Ovary (tissue), 9 donors: ENCODE data around the gene INSIG2. TPM values are rescaled to one million over a fixed set of nuclear protein-coding genes. Genes with fewer than 3 reads are reported as not detected.

ENCODE experiments used
- DNase-seq, 5 donors: peaks; one replicate each; pipeline ENCODE4 v3.0.0-alpha.2; 2019 to 2020
- H3K27ac ChIP-seq, 2 donors: fragments of 200-600 bp; one replicate each; pipeline versions ENCODE4 v1.5.1 to v1.8.0; 2019 to 2022
- H3K27me3 ChIP-seq: fragments of 200-600 bp; one replicate; pipeline ENCODE4 v1.8.0; 2022
- H3K36me3 ChIP-seq: fragments of 200-600 bp; sonication (generic); one replicate; pipeline ENCODE4 v1.5.1; 2019
- H3K4me1 ChIP-seq: one replicate; pipeline ENCODE4 v1.8.1; 2013; ENCODE audit warnings: mild to moderate bottlenecking, moderate library complexity; ENCODE audit not compliant: insufficient read depth
- H3K4me3 ChIP-seq: fragments of 200-600 bp; sonication (generic); one replicate; pipeline ENCODE4 v1.5.1; 2017
- H3K9me3 ChIP-seq, 2 donors: fragments of 200-600 bp in 1 of 2; sonication (generic) in 1 of 2; one replicate each; pipeline versions ENCODE4 v1.5.1 to v1.8.1; 2013 to 2019; ENCODE audit warnings: mild to moderate bottlenecking in 1 of 2, moderate library complexity in 1 of 2
- EP300 ChIP-seq: sonication (generic); formaldehyde crosslinking; IDR thresholded peaks from one replicate; pipeline ENCODE4 v1.6.1; 2017; ENCODE audit warnings: antibody characterized with exemption
- POLR2A ChIP-seq: fragments of 450-650 bp; IDR thresholded peaks from one replicate; pipeline ENCODE4 v1.6.1; 2017; ENCODE audit warnings: antibody characterized with exemption, mild to moderate bottlenecking, moderate library complexity
- WGBS, 3 donors: extraction: QIAGEN DNeasy Blood & Tissue Kit in 1 of 3; methylation state at CpG; one replicate each; pipeline versions ENCODE4 v1.1.5 to v1.1.7; 2013 to 2017; 5-methylcytosine and 5-hydroxymethylcytosine counted together
- intact Hi-C, 4 donors: fragments of 100-400 bp; cut with DNase I; formaldehyde crosslinking; loops; one replicate each; pipeline versions ENCODE4 v1.11.0 to v1.15.1; 2022 to 2023
- polyA plus RNA-seq, 2 donors: library from polyadenylated mRNA; stranded (reverse); fragments of 200-250 nt in 1 of 2; fragments of 350-450 nt in 1 of 2; fragmentation: Illumina TruSeq in 1 of 2; extraction: RNeasy Lipid Tissue Mini Kit (QIAGEN cat#74804) in 1 of 2; gene quantifications; one replicate each; pipeline ENCODE4 v1.2.3, GENCODE V29; 2013 to 2014
- total RNA-seq, 7 donors: library from RNA; depleted of rRNA in 2 of 7; stranded (reverse); fragments of >200 nt in 2 of 7; fragmentation: NEBNext Ultra II Directional in 3 of 7; extraction: Animal tissue kit (Norgen Biotek cat#: 25700) in 3 of 7; gene quantifications; one replicate each; pipeline versions ENCODE4 v1.1.0 to v1.2.4, GENCODE V29; 2016 to 2023
- TF ChIP-seq, protein P1 (sequence below), 3 donors: fragments of 450-650 bp in 2 of 3; fragments of 200-600 bp in 1 of 3; IDR thresholded peaks; one replicate each; pipeline versions ENCODE4 v1.5.1 to v1.8.0; 2016 to 2022; ENCODE audit warnings: antibody characterized with exemption in 3 of 3, mild to moderate bottlenecking in 1 of 3
- donor health status: DM: no; HTN: no; CAD: no; lungs with moderate emphysema.
- donor health status: DM: no; HTN: no; CAD: no.
- donor health status: Bipolar disorder and iron deficiency.
- donor health status: DM: yes; HTN: yes; CAD: no.
- donor health status: DM: no; HTN: no; CAD: no.
- donor health status: DM: yes; HTN: yes; CAD: no.

The INSIG2 gene
- total and polyA plus RNA-seq, 9 donors: 10.9 to 20.3 (median 16.6) TPM

- H3K27ac ChIP-seq: no peak overlapping the region
- 69 to 76% (median 73%) methylated on average over 4 of the region's 4 CpGs for WGBS, 3 donors
- H3K9me3 ChIP-seq: no peaks in the 10 kb centered on the region
- TF ChIP-seq, protein P1, sequence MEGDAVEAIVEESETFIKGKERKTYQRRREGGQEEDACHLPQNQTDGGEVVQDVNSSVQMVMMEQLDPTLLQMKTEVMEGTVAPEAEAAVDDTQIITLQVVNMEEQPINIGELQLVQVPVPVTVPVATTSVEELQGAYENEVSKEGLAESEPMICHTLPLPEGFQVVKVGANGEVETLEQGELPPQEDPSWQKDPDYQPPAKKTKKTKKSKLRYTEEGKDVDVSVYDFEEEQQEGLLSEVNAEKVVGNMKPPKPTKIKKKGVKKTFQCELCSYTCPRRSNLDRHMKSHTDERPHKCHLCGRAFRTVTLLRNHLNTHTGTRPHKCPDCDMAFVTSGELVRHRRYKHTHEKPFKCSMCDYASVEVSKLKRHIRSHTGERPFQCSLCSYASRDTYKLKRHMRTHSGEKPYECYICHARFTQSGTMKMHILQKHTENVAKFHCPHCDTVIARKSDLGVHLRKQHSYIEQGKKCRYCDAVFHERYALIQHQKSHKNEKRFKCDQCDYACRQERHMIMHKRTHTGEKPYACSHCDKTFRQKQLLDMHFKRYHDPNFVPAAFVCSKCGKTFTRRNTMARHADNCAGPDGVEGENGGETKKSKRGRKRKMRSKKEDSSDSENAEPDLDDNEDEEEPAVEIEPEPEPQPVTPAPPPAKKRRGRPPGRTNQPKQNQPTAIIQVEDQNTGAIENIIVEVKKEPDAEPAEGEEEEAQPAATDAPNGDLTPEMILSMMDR (IDR thresholded peaks at IDR 0.05): no peak
- TF ChIP-seq POLR2A (no peak), EP300 (no peak)
- DNase-seq: no peak
- intact Hi-C loops: no loop called here
- no peaks in the 10 kb centered on the region for H3K27me3 ChIP-seq
- H3K4me1 ChIP-seq: no peaks in the 10 kb centered on the region
- no peaks in the 10 kb centered on the region for H3K36me3 ChIP-seq
- no peak overlapping the region for H3K4me3 ChIP-seq
These were observed 24.6 kb downstream of the INSIG2 start for GRCh38 chr2:118112771-118113334.

DNA sequence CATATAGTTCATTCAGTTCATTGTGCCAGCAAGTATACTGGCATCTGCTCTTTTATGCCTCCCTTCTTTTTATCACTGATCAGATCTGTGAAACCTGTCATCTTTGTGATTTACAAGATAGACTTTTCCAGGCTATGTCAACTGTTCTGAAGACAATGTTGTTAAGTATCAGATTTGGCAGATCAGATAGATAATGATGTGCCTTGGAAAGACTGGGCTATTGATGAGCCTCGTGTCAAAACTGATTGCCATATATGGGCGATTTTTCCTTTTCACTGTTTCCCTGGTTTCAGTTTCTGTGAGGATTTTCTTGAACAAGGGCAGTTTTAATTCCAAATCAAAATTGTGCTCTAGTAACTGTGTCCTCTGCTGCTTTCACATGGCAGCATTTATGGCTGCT lies 26.6 kb downstream of the INSIG2 start:
- DNase-seq: no peak
- Histone ChIP-seq H3K4me3 (no peak overlapping the region), H3K4me1 (no peaks in the 10 kb centered on the region), H3K27ac (no peak overlapping the region), H3K36me3 (no peaks in the 10 kb centered on the region), H3K9me3 (no peaks in the 10 kb centered on the region), H3K27me3 (no peaks in the 10 kb centered on the region)
- TF ChIP-seq POLR2A (no peak), EP300 (no peak)
- TF ChIP-seq, protein P1 (IDR thresholded peaks at IDR 0.05): no peak
- WGBS, 3 donors: 63 to 73% (median 70%) methylated on average over 2 of the region's 2 CpGs
- intact Hi-C loops: no loop called here

GRCh38 chr2:118115761-118116160 lies 27.5 kb downstream of the INSIG2 start:
- no peak for TF ChIP-seq EP300
- TF ChIP-seq POLR2A: no peak
- TF ChIP-seq, protein P1 (IDR thresholded peaks at IDR 0.05): no peak
- no peak for DNase-seq
- 83 to 92% (median 85%) methylated on average over 4 of the region's 4 CpGs for WGBS, 3 donors
- H3K27me3 ChIP-seq: no peaks in the 10 kb centered on the region
- no peaks in the 10 kb centered on the region for H3K36me3 ChIP-seq
- intact Hi-C loops: no loop called here
- H3K9me3 ChIP-seq: no peaks in the 10 kb centered on the region
- H3K27ac ChIP-seq: no peak overlapping the region
- H3K4me3 ChIP-seq: no peak overlapping the region
- H3K4me1 ChIP-seq: no peaks in the 10 kb centered on the region

DNA sequence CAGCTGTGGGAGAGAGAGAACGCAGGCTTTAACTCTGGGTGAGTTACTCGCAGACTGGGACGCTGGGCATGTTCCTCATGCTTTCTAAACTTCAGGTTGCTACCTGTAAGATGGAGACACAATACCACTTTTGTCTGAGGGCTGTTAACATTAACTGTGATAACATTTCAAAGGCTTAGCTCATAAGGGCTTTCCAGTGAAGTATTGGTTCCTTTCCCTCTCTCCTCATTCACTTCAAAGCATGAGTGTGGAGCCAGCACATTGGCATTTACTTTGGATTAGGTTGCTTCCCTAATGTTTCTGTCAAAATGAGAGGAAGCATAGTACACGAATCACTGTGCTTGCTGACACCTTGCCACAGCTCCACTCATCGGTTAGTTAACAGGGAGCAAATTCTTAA lies 30.2 kb downstream of the INSIG2 start:
- TF ChIP-seq, protein P1 (IDR thresholded peaks at IDR 0.05): no peak
- TF ChIP-seq POLR2A (no peak), EP300 (no peak)
- no peak overlapping the region for H3K27ac ChIP-seq
- peaks cover 2% of the 10 kb centered on the region for H3K4me1 ChIP-seq
- WGBS, 3 donors: 45 to 76% (median 71%) methylated on average over 5 of the region's 5 CpGs
- H3K4me3 ChIP-seq: no peak overlapping the region
- H3K36me3 ChIP-seq: no peaks in the 10 kb centered on the region
- no peaks in the 10 kb centered on the region for H3K27me3 ChIP-seq
- no peaks in the 10 kb centered on the region for H3K9me3 ChIP-seq
- intact Hi-C loops: no loop called here
- DNase-seq: no peak
